HG03095 (cell line): ENCODE results near the gene MATN1.
"Not testable (repeated sequence)": the region's sequence is repeated elsewhere in the genome, so short reads cannot be mapped to it uniquely, and the experiment has no call there.

Experiments
- ATAC-seq: cut with Tn5 transposase; IDR thresholded peaks from one replicate; pipeline ENCODE4 v1.9.1; 2021; ENCODE audit warnings: moderate library complexity; ENCODE audit not compliant: unreplicated experiment

MATN1 gene

GRCh38 chr1:30723331-30723755, at the start of gene MATN1:
MATN1 (minus strand) TSS chr1:30723585; CDS start chr1:30723551, 34 bp downstream.
- no peak for ATAC-seq

GRCh38 chr1:30771005-30771404, 47.6 kb upstream of the MATN1 start:
- no peak for ATAC-seq

GRCh38 chr1:30770150-30770549, 46.8 kb upstream of the MATN1 start:
- no peak for ATAC-seq

GRCh38 chr1:30768830-30769718, 45.7 kb upstream of the MATN1 start:
- ATAC-seq = no peak

GRCh38 chr1:30768159-30768829, 44.9 kb upstream of the MATN1 start:
- ATAC-seq = no peak

GRCh38 chr1:30766948-30767347, 43.6 kb upstream of the MATN1 start:
- ATAC-seq = not testable (repeated sequence)

- no peak for ATAC-seq
Observed at GRCh38 chr1:30765556-30766434, 42.4 kb upstream of the MATN1 start.

GRCh38 chr1:30764939-30765555, 41.7 kb upstream of the MATN1 start:
- ATAC-seq = no peak

GRCh38 chr1:30764396-30764795, 41.0 kb upstream of the MATN1 start:
- no peak for ATAC-seq

- no peak for ATAC-seq
Observed at GRCh38 chr1:30763651-30764248, 40.4 kb upstream of the MATN1 start.

- no peak for ATAC-seq
Observed at GRCh38 chr1:30762930-30763650, 39.7 kb upstream of the MATN1 start.

- ATAC-seq = no peak
Observed at GRCh38 chr1:30762152-30762929, 39.0 kb upstream of the MATN1 start.

- no peak for ATAC-seq
Observed at GRCh38 chr1:30761381-30762151, 38.2 kb upstream of the MATN1 start.

GRCh38 chr1:30760596-30761324, 37.4 kb upstream of the MATN1 start:
- ATAC-seq = no peak

- no peak for ATAC-seq
Observed at GRCh38 chr1:30759718-30760281, 36.4 kb upstream of the MATN1 start.

- no peak for ATAC-seq
Observed at GRCh38 chr1:30758785-30759380, 35.5 kb upstream of the MATN1 start.
